HCT116 (cell line): ENCODE results near the gene WDR90. TPM values are rescaled to one million over a fixed set of nuclear protein-coding genes. Genes with fewer than 3 reads are reported as not detected.

Experiments
- ATAC-seq: fragments of 200-7000 bp; cut with Tn5 transposase; 2 replicates; pipeline ENCODE4 v1.9.1; 2020; ENCODE audit warnings: mild to moderate bottlenecking, moderate library complexity
- BruUV-seq: library from RNA; stranded (reverse); fragments of 400-500 nt; replicated peaks from 2 replicates; lab custom pipeline; 2021; lab: Mats Ljungman, UMichigan
- CTCF ChIA-PET: fragments of 300-600 bp; sonication (Branson Sonifier 250); formaldehyde crosslinking; loops from one replicate; lab custom pipeline; 2021; ENCODE audit warnings: antibody characterized with exemption; lab: Charles Lee
- POLR2A ChIA-PET: fragments of 300-600, 350-600 bp; sonication (Branson Sonifier 250); formaldehyde crosslinking; loops from one replicate; lab custom pipeline; 2021; ENCODE audit warnings: antibody characterized with exemption; lab: Charles Lee
- RAD21 ChIA-PET, 2 experiments: fragments of 300-600 bp; sonication (Branson Sonifier 250); formaldehyde crosslinking; loops; one replicate each; lab custom pipeline; 2023; ENCODE audit warnings: low total read pairs in 2 of 2; ENCODE audit not compliant: uncharacterized antibody in 2 of 2, unreplicated experiment in 2 of 2, low non-redundant PET in 1 of 2; lab: Charles Lee
- DNase-seq: peaks from one replicate; pipeline ENCODE4 v3.0.0-alpha.2; 2010; ENCODE audit warnings: low read depth, low spot score
- H2AFZ ChIP-seq: fragments of 200-600 bp; shearing (Covaris generic), sonication (generic); 2 replicates; pipeline ENCODE4 v1.6.1; 2017; ENCODE audit warnings: low read depth, mixed run types, mixed read lengths, antibody characterized with exemption, low read length; ENCODE audit not compliant: poor library complexity, severe bottlenecking
- H3K27ac ChIP-seq: 2 replicates; pipeline ENCODE4 v1.5.1; 2012; ENCODE audit warnings: low read depth, low read length
- H3K27me3 ChIP-seq: fragments of 200-600 bp; sonication (generic); 2 replicates; pipeline ENCODE4 v1.6.1; 2016; ENCODE audit warnings: mixed run types, low read length, mixed read lengths; ENCODE audit not compliant: insufficient read depth
- H3K36me3 ChIP-seq, 2 experiments: fragments of 200-500 bp in 1 of 2; fragments of 200-600 bp in 1 of 2; sonication (Bioruptor generic) in 1 of 2; sonication (generic) in 1 of 2; 2 replicates each; pipeline versions ENCODE4 v1.5.1 to v1.6.1; 2014 to 2016; ENCODE audit warnings: low read length in 2 of 2, inconsistent platforms in 1 of 2, mixed read lengths in 1 of 2, mixed run types in 1 of 2; ENCODE audit not compliant: insufficient read depth in 2 of 2, control insufficient read depth in 1 of 2
- H3K4me1 ChIP-seq, 2 experiments: fragments of 200-600 bp in 1 of 2; sonication (generic) in 1 of 2; 2 replicates each; pipeline versions ENCODE4 v1.5.1 to v1.6.1; 2012 to 2017; ENCODE audit warnings: low read length in 2 of 2, inconsistent platforms in 1 of 2, mild to moderate bottlenecking in 1 of 2, mixed read lengths in 1 of 2, mixed run types in 1 of 2, moderate library complexity in 1 of 2; ENCODE audit not compliant: insufficient read depth in 2 of 2, control insufficient read depth in 1 of 2
- H3K4me2 ChIP-seq: fragments of 200-600 bp; sonication (generic); 2 replicates; pipeline ENCODE4 v1.6.1; 2017; ENCODE audit warnings: mixed run types, low read length, mixed read lengths
- H3K4me3 ChIP-seq, 2 experiments: fragments of 200-600 bp in 1 of 2; sonication (generic) in 1 of 2; replicated peaks in 1 of 2; 2 replicates each; pipeline ENCODE4 v1.5.1; 2011 to 2016; ENCODE audit warnings: low read length in 2 of 2, control low read depth in 1 of 2, low read depth in 1 of 2, mild to moderate bottlenecking in 1 of 2, mixed read lengths in 1 of 2, mixed run types in 1 of 2
- H3K79me2 ChIP-seq: fragments of 200-600 bp; sonication (generic); 2 replicates; pipeline ENCODE4 v1.6.1; 2017; ENCODE audit warnings: mild to moderate bottlenecking, mixed run types, low read length, moderate library complexity, mixed read lengths; ENCODE audit not compliant: insufficient read depth
- H3K9ac ChIP-seq: fragments of 200-600 bp; sonication (generic); 2 replicates; pipeline ENCODE4 v1.6.1; 2016; ENCODE audit warnings: low read length, mixed read lengths
- H3K9me2 ChIP-seq: fragments of 200-600 bp; sonication (generic), shearing (Covaris generic); 2 replicates; pipeline ENCODE4 v1.6.1; 2017; ENCODE audit warnings: mixed run types, mild to moderate bottlenecking, moderate library complexity; ENCODE audit not compliant: insufficient read depth
- H3K9me3 ChIP-seq, 2 experiments: fragments of 200-500 bp in 1 of 2; fragments of 200-600 bp in 1 of 2; sonication (Bioruptor generic) in 1 of 2; sonication (generic) in 1 of 2; 2 replicates each; pipeline ENCODE4 v1.6.1; 2014 to 2017; ENCODE audit warnings: low read length in 2 of 2, mixed read lengths in 2 of 2, inconsistent platforms in 1 of 2, low read depth in 1 of 2, mild to moderate bottlenecking in 1 of 2, mixed run types in 1 of 2, moderate library complexity in 1 of 2; ENCODE audit not compliant: control insufficient read depth in 1 of 2, insufficient read depth in 1 of 2
- H4K20me1 ChIP-seq: fragments of 200-600 bp; sonication (generic), shearing (Covaris generic); 2 replicates; pipeline ENCODE4 v1.6.1; 2017; ENCODE audit warnings: mixed run types, mild to moderate bottlenecking, moderate library complexity; ENCODE audit not compliant: insufficient read depth
- CEBPB ChIP-seq: IDR thresholded peaks from 2 replicates; pipeline ENCODE4 v1.6.1; 2012; ENCODE audit warnings: low read depth
- ELF1 ChIP-seq: IDR thresholded peaks from 2 replicates; pipeline ENCODE4 v1.6.1; 2012; ENCODE audit warnings: low read depth, borderline replicate concordance
- EZH2 ChIP-seq: fragments of 200-600 bp; sonication (generic); IDR thresholded peaks from 2 replicates; pipeline ENCODE4 v1.6.1; 2017; ENCODE audit warnings: antibody characterized with exemption, mixed run types
- EZH2phosphoT487 ChIP-seq: fragments of 200-600 bp; IDR thresholded peaks from 2 replicates; pipeline ENCODE4 v1.6.1; 2018; ENCODE audit warnings: antibody characterized with exemption, borderline replicate concordance
- RAD21 ChIP-seq: IDR thresholded peaks from 2 replicates; pipeline ENCODE4 v1.6.1; 2012; ENCODE audit warnings: low read depth, mild to moderate bottlenecking
- SIN3A ChIP-seq: IDR thresholded peaks from 2 replicates; pipeline ENCODE4 v1.6.1; 2012; ENCODE audit warnings: low read depth
- SRF ChIP-seq: IDR thresholded peaks from 2 replicates; pipeline ENCODE4 v1.6.1; 2012; ENCODE audit warnings: low read depth
- TCF7L2 ChIP-seq: IDR thresholded peaks from 2 replicates; pipeline ENCODE4 v1.7.0; 2011; ENCODE audit warnings: borderline replicate concordance, inconsistent platforms; ENCODE audit not compliant: insufficient read depth, insufficient read length; ENCODE audit errors: extremely low read depth
- ZNF274 ChIP-seq: fragments of 200-500 bp; sonication (Bioruptor generic); IDR thresholded peaks from 2 replicates; pipeline ENCODE4 v1.6.1; 2014; ENCODE audit warnings: mild to moderate bottlenecking, low read depth, low read length, inconsistent platforms
- intact Hi-C: fragments of 100-400 bp; cut with micrococcal nuclease; formaldehyde crosslinking; loops from 2 replicates; pipeline ENCODE4 v1.10.0; 2022
- total RNA-seq: library from RNA; stranded (reverse); gene quantifications from one replicate; pipeline ENCODE4 v1.2.1, GENCODE V29; 2021; ENCODE audit not compliant: unreplicated experiment
- TF ChIP-seq, protein P1 (sequence below): IDR thresholded peaks from 2 replicates; pipeline ENCODE4 v1.6.1; 2012; ENCODE audit warnings: low read depth
- TF ChIP-seq, protein P2 (sequence below): IDR thresholded peaks from 2 replicates; pipeline ENCODE4 v1.6.1; 2011; ENCODE audit warnings: mild to moderate bottlenecking, low read length, moderate library complexity; ENCODE audit not compliant: insufficient replicate concordance; ENCODE audit errors: extremely low read depth

WDR90 gene
- total RNA-seq, 1 experiment from 2014 or later, result 73.7 TPM

DNA sequence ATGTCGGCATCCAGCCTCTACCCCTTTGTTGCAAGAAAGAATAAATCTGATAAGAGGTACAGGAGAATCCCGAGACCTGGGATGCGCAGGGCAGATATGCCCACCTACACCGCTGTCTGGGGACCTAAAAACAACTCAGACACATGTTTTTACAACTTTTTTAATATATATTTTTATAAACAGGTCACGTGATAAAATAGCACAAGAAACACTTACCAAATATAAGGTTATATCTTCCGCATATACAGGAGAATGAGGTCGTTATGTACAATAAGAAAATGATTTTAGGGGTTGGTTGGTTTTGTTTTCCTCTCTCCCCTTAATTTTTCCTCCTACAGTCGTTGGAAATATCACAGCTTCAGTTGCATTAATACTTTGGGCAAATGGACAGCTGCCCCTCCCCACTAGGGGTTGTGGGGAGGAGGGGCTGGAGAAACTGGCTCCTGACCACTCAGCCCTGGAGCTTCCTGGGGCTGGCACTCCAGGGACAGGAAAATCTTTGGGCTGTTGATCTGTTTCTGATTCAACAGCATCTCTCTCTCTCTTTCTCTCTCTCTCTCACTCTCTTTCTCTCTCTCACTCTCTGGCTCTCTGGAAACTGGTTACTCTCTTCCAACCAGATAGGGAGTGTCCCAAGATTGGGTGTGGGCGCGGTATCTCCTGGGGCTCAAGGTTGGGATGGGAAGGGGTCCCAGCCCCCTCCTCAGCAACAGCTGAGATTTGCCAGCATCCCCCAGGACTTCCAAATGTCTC lies 43.4 kb downstream of the WDR90 start (continued):
- TF ChIP-seq, protein P1, sequence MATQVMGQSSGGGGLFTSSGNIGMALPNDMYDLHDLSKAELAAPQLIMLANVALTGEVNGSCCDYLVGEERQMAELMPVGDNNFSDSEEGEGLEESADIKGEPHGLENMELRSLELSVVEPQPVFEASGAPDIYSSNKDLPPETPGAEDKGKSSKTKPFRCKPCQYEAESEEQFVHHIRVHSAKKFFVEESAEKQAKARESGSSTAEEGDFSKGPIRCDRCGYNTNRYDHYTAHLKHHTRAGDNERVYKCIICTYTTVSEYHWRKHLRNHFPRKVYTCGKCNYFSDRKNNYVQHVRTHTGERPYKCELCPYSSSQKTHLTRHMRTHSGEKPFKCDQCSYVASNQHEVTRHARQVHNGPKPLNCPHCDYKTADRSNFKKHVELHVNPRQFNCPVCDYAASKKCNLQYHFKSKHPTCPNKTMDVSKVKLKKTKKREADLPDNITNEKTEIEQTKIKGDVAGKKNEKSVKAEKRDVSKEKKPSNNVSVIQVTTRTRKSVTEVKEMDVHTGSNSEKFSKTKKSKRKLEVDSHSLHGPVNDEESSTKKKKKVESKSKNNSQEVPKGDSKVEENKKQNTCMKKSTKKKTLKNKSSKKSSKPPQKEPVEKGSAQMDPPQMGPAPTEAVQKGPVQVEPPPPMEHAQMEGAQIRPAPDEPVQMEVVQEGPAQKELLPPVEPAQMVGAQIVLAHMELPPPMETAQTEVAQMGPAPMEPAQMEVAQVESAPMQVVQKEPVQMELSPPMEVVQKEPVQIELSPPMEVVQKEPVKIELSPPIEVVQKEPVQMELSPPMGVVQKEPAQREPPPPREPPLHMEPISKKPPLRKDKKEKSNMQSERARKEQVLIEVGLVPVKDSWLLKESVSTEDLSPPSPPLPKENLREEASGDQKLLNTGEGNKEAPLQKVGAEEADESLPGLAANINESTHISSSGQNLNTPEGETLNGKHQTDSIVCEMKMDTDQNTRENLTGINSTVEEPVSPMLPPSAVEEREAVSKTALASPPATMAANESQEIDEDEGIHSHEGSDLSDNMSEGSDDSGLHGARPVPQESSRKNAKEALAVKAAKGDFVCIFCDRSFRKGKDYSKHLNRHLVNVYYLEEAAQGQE, result no peak
- no peak for TF ChIP-seq ZNF274
- no peak for TF ChIP-seq EZH2phosphoT487
- no peak for TF ChIP-seq ELF1
- no peak for TF ChIP-seq TCF7L2
- TF ChIP-seq, protein P2, sequence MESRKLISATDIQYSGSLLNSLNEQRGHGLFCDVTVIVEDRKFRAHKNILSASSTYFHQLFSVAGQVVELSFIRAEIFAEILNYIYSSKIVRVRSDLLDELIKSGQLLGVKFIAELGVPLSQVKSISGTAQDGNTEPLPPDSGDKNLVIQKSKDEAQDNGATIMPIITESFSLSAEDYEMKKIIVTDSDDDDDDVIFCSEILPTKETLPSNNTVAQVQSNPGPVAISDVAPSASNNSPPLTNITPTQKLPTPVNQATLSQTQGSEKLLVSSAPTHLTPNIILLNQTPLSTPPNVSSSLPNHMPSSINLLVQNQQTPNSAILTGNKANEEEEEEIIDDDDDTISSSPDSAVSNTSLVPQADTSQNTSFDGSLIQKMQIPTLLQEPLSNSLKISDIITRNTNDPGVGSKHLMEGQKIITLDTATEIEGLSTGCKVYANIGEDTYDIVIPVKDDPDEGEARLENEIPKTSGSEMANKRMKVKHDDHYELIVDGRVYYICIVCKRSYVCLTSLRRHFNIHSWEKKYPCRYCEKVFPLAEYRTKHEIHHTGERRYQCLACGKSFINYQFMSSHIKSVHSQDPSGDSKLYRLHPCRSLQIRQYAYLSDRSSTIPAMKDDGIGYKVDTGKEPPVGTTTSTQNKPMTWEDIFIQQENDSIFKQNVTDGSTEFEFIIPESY, result no peak

DNA sequence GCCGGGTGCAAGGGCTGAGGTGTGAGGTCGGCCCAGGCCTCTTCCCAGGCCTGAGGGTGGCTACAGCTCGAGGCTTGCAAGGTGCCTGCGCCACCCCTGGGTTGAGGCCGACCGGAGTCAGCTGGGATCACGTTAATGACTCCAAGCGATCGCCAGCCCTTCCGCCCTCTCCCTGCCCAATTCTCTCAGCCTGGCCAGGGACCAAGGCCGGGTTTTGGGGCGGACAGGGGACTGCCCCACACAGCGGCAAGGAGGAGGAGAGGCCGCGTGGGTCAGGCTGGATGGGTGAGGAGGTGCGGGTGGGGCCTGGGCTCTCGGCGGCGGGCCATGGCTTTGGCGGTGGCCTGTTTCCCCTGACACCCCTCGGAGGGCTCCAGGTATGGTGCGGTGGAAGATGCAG lies 44.2 kb downstream of the WDR90 start:
- H3K9ac ChIP-seq, result no peak overlapping the region
- DNase-seq (no peak), ATAC-seq (no peak)
- no peaks in the 10 kb centered on the region for H3K9me3 ChIP-seq
- H3K27me3 ChIP-seq, result no peaks in the 10 kb centered on the region
- H3K9me2 ChIP-seq, result no peaks in the 10 kb centered on the region
- ChIA-PET RAD21 (no interaction called here), POLR2A (no interaction called here), CTCF (no interaction called here)
- H3K4me3 ChIP-seq, result no peak overlapping the region
- intact Hi-C loops, result no loop called here
- H3K4me2 ChIP-seq, result no peak overlapping the region
- H3K36me3 ChIP-seq, result no peaks in the 10 kb centered on the region
- no peak overlapping the region for H2AFZ ChIP-seq
- H4K20me1 ChIP-seq, result no peaks in the 10 kb centered on the region
- BruUV-seq, result no TSS peak
- peaks cover 18 to 46% of the 10 kb centered on the region in 2 experiments for H3K4me1 ChIP-seq
- H3K27ac ChIP-seq, result no peak overlapping the region
- H3K79me2 ChIP-seq, result peaks cover 13% of the 10 kb centered on the region; the same call in 1 of the 2 replicates
- no peak for TF ChIP-seq EZH2
- no peak for TF ChIP-seq SIN3A
- TF ChIP-seq CEBPB, result no peak
- TF ChIP-seq RAD21, result no peak
- TF ChIP-seq SRF, result no peak
- TF ChIP-seq, protein P1, result no peak
- TF ChIP-seq ELF1, result no peak
- TF ChIP-seq, protein P2, result no peak
